Measurements from ENCODE around the gene MON1A. TPM values are rescaled to one million over a fixed set of nuclear protein-coding genes. Genes with fewer than 3 reads are reported as not detected.

The MON1A gene
- total and polyA plus RNA-seq, 2 donors = 5.1 to 13.1 TPM

DNA sequence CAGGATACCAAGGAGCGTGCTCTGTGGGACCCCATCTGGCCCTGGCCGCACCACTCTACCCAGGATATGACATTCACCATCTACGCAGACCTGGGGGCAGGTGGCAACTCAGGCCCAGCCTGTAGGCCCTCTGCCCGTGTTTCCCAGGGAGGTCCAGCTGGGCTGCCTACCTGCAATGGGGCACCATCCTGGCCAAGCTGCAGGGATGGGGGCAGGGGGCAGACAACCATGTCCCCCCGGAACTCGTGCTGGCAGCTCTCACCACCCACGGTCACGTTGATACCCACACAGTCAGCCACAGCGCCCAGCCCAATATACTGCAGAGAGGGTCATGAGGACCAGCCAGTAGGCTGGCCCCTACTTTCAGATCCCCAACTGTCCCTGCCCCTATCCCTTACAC, 33.8 kb downstream of the MON1A start:
- 92% methylated on average over 9 of the region's 9 CpGs for WGBS
- Histone ChIP-seq H3K4me3 (ENCODE audit: low read depth, low read length) (no peak overlapping the region), H3K4me1 (ENCODE audit: insufficient read depth) (no peaks in the 10 kb centered on the region), H3K36me3 (ENCODE audit: insufficient read depth) (no peaks in the 10 kb centered on the region), H3K27ac (ENCODE audit: low read depth) (no peak overlapping the region)
- no peak for DNase-seq (ENCODE audit: extremely low spot score)

GRCh38 chr3:49889296-49889695, 40.3 kb downstream of the MON1A start:
- H3K4me1 ChIP-seq (ENCODE audit: insufficient read depth) = no peaks in the 10 kb centered on the region
- 77% methylated on average over 10 of the region's 10 CpGs for WGBS
- no peak overlapping the region for H3K27ac ChIP-seq (ENCODE audit: low read depth)
- no peak for DNase-seq (ENCODE audit: extremely low spot score)
- no peak overlapping the region for H3K4me3 ChIP-seq (ENCODE audit: low read depth, low read length)
- no peaks in the 10 kb centered on the region for H3K36me3 ChIP-seq (ENCODE audit: insufficient read depth)

DNA sequence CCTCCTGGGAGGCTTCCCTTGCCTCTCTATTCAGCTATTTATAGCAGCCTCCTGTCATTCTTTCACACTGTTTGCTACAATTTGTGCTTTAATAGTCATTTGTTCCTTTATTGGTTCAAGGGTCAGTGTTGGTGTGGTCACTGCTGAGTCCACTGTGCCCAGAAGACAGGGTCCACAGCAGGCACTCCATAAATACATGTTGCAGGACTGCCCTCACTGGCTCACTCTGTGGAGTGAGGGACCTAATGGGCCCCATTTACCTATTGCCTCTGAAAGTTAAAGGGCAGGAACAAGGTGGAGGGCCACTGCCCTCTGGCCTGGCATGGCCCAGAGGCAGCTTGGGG, 42.7 kb downstream of the MON1A start:
- no peaks in the 10 kb centered on the region for H3K4me1 ChIP-seq (ENCODE audit: insufficient read depth)
- no peak overlapping the region for H3K27ac ChIP-seq (ENCODE audit: low read depth)
- DNase-seq (ENCODE audit: extremely low spot score) = no peak
- H3K36me3 ChIP-seq (ENCODE audit: insufficient read depth) = no peaks in the 10 kb centered on the region
- H3K4me3 ChIP-seq (ENCODE audit: low read depth, low read length) = no peak overlapping the region

DNA sequence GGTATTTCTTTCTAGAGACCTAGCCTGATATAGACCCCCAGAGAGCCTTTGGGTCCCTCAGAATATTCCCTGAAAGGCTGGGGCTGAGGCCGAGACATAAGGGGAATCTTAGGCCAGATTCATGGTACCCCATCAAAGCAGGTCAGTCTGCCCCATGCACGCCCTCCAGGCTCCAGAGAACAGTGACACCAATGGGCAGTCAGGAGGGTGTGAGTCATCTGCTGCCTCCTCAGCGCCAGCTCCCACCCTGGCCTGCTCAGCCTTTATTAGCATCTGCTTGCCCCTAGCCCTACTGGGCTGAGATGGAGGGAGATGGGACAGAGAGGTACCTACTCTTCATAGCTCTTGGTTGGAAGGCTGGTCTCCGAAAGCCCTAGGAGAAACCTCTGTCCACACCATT, 45.6 kb downstream of the MON1A start:
- WGBS = 71% methylated on average over 4 of the region's 4 CpGs
- no peak for DNase-seq (ENCODE audit: extremely low spot score)
- Histone ChIP-seq H3K4me1 (ENCODE audit: insufficient read depth) (no peaks in the 10 kb centered on the region), H3K4me3 (ENCODE audit: low read depth, low read length) (no peak overlapping the region), H3K27ac (ENCODE audit: low read depth) (no peak overlapping the region), H3K36me3 (ENCODE audit: insufficient read depth) (no peaks in the 10 kb centered on the region)

DNA sequence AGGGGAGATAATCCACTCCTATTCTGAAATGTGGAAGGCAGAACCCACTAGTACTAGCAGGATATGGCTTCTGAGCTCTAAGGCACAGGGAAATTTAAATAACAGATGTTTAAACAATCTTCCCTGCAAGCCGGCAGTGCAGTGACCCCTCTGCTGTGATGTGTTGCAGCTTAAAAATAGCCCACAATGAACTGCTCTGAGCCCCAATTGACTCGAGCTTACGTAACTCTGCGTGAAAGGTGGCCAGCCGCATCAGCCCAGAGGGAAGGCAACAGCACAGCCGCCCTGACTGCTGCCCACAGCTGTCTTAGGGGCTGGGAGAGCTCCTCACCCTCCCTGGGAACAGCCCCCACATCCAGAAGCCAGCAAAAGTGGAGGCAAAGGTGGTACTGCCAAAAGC, 47.4 kb downstream of the MON1A start:
- DNase-seq (ENCODE audit: extremely low spot score) = no peak
- WGBS = 22% methylated on average over 6 of the region's 6 CpGs
- no peak overlapping the region for H3K27ac ChIP-seq (ENCODE audit: low read depth)

GRCh38 chr3:49880581-49881315, 48.9 kb downstream of the MON1A start:
- no peak overlapping the region for H3K27ac ChIP-seq (ENCODE audit: low read depth)
- H3K4me1 ChIP-seq (ENCODE audit: insufficient read depth) = no peaks in the 10 kb centered on the region
- no peak overlapping the region for H3K4me3 ChIP-seq (ENCODE audit: low read depth, low read length)
- WGBS = 33% methylated on average over 6 of the region's 6 CpGs
- no peaks in the 10 kb centered on the region for H3K36me3 ChIP-seq (ENCODE audit: insufficient read depth)
- no peak for DNase-seq (ENCODE audit: extremely low spot score)

More for the DNA sequence above, 47.4 kb downstream of the MON1A start:
- Histone ChIP-seq H3K4me3 (ENCODE audit: low read depth, low read length) (no peak overlapping the region), H3K36me3 (ENCODE audit: insufficient read depth) (no peaks in the 10 kb centered on the region), H3K4me1 (ENCODE audit: insufficient read depth) (no peaks in the 10 kb centered on the region)

DNA sequence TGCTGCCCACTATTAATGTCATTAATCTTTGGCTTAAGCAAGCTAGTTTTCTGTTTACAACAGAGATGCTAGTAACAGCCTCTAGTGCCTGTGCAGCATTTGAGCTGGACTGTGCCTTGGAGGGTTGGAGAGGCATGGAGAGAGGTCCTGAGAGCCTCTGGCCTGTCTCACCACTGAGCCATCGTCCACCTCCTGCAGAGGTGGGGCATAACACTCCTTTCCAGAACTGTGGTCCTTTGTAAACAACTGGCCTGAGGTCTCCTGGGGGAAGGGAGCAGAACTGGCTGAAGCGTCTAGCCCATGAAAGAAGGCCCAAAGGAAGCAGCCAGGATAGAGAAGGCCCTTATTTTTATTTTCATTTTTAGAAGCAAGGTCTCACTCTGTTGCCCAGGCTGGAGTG, 49.9 kb downstream of the MON1A start:
- no peak for DNase-seq (ENCODE audit: extremely low spot score)
- H3K27ac ChIP-seq (ENCODE audit: low read depth) = no peak overlapping the region
- no peaks in the 10 kb centered on the region for H3K4me1 ChIP-seq (ENCODE audit: insufficient read depth)
- 39% methylated on average over 2 of the region's 2 CpGs for WGBS
- no peaks in the 10 kb centered on the region for H3K36me3 ChIP-seq (ENCODE audit: insufficient read depth)
- H3K4me3 ChIP-seq (ENCODE audit: low read depth, low read length) = no peak overlapping the region

DNA sequence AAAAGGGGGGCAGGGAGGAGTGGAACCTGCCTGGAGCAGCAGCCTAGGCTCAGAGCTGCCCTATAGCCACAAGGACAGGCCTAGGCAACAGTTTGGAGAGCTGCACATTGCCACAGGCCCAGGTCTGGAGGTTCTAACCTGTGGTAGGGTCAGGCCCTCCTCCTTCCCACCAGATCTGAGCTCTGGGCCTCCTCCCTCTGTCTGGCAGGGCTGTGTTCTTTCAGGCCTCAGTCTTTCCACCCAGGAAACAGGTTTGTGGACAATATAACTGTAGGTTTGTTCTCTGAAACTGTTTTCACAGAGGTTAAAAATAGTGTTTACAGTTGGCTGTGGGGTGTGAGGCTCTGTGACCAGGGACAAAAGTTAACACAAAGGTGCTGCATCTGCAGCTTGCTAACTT, 50.9 kb downstream of the MON1A start:
- no peak for DNase-seq (ENCODE audit: extremely low spot score)
- Histone ChIP-seq H3K36me3 (ENCODE audit: insufficient read depth) (no peaks in the 10 kb centered on the region), H3K27ac (ENCODE audit: low read depth) (no peak overlapping the region), H3K4me1 (ENCODE audit: insufficient read depth) (no peaks in the 10 kb centered on the region), H3K4me3 (ENCODE audit: low read depth, low read length) (no peak overlapping the region)

DNA sequence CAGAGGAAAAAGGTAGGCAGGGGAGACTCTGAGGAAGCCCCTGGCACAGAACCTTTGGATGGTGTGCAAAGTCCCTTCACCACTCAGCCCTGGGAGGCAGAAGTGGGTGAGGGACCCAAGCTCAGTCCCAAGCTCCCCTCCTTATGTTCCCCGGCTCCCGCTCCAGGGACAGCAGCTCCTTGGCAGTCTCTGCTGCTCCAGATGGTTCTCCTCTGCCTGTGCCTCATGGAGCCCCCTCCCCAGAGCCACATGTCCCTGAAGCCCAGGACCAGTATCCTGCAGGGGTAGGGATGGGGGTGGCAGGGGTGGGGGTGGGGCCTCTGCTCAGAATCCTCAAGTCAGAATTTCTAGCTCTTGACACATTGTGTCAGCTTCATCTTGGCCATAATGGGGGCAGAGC, 51.9 kb downstream of the MON1A start:
- no peaks in the 10 kb centered on the region for H3K36me3 ChIP-seq (ENCODE audit: insufficient read depth)

GRCh38 chr3:49876567-49876966, 53.0 kb downstream of the MON1A start:
- no peak for DNase-seq (ENCODE audit: extremely low spot score)
- WGBS = 77% methylated on average over 5 of the region's 5 CpGs

More for the DNA sequence above, 51.9 kb downstream of the MON1A start:
- no peak overlapping the region for H3K4me3 ChIP-seq (ENCODE audit: low read depth, low read length)
- H3K27ac ChIP-seq (ENCODE audit: low read depth) = no peak overlapping the region
- H3K4me1 ChIP-seq (ENCODE audit: insufficient read depth) = no peaks in the 10 kb centered on the region
- 43% methylated on average over 2 of the region's 2 CpGs for WGBS
- no peak for DNase-seq (ENCODE audit: extremely low spot score)

GRCh38 chr3:49873623-49874022, 56.0 kb downstream of the MON1A start:
- H3K36me3 ChIP-seq (ENCODE audit: insufficient read depth) = no peaks in the 10 kb centered on the region
- no peak for DNase-seq (ENCODE audit: extremely low spot score)
- H3K4me3 ChIP-seq (ENCODE audit: low read depth, low read length) = no peak overlapping the region
- 86% methylated on average over 8 of the region's 8 CpGs for WGBS
- H3K4me1 ChIP-seq (ENCODE audit: insufficient read depth) = no peaks in the 10 kb centered on the region
- no peak overlapping the region for H3K27ac ChIP-seq (ENCODE audit: low read depth)

More at GRCh38 chr3:49876567-49876966, 53.0 kb downstream of the MON1A start:
- Histone ChIP-seq H3K36me3 (ENCODE audit: insufficient read depth) (no peaks in the 10 kb centered on the region), H3K27ac (ENCODE audit: low read depth) (no peak overlapping the region), H3K4me1 (ENCODE audit: insufficient read depth) (no peaks in the 10 kb centered on the region), H3K4me3 (ENCODE audit: low read depth, low read length) (no peak overlapping the region)

GRCh38 chr3:49872801-49873281, 56.8 kb downstream of the MON1A start:
- WGBS = 46% methylated on average over 4 of the region's 4 CpGs
- no peaks in the 10 kb centered on the region for H3K4me1 ChIP-seq (ENCODE audit: insufficient read depth)

DNA sequence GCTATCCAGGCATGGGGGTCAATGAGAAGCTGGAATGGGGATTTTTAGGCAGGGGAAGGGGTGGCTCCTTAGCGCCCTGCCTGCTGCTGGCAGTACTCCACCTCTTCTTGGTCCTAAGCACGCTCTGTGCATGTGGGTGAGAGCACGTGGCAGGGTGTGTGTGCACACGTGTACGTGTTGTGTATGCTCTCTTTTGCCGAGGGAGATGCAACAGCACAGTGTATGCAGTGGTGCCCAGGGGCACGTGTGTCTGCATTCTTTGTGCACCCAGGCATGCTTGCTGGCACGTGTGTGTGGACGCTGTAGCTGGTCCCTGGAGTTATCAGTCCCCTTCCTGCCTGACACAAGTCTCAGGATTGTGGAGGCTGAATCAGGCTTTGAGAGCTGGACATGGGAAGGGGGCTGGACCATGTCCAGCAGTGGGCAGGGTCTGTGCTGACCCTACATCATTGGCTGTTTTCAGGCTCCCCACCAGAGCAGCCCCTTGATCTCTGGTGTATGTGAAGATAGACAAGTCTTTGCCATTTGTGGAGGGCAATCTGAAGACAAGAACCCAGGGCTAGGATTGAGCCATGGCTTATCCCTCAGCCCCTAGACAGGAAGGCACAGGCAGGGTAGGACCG, 58.0 kb downstream of the MON1A start:
- WGBS = 68% methylated on average over 10 of the region's 10 CpGs
- no peak for DNase-seq (ENCODE audit: extremely low spot score)
- Histone ChIP-seq H3K27ac (ENCODE audit: low read depth) (no peak overlapping the region), H3K36me3 (ENCODE audit: insufficient read depth) (no peaks in the 10 kb centered on the region), H3K4me3 (ENCODE audit: low read depth, low read length) (no peak overlapping the region), H3K4me1 (ENCODE audit: insufficient read depth) (no peaks in the 10 kb centered on the region)

More at GRCh38 chr3:49872801-49873281, 56.8 kb downstream of the MON1A start:
- Histone ChIP-seq H3K4me3 (ENCODE audit: low read depth, low read length) (no peak overlapping the region), H3K27ac (ENCODE audit: low read depth) (no peak overlapping the region), H3K36me3 (ENCODE audit: insufficient read depth) (no peaks in the 10 kb centered on the region)
- no peak for DNase-seq (ENCODE audit: extremely low spot score)

DNA sequence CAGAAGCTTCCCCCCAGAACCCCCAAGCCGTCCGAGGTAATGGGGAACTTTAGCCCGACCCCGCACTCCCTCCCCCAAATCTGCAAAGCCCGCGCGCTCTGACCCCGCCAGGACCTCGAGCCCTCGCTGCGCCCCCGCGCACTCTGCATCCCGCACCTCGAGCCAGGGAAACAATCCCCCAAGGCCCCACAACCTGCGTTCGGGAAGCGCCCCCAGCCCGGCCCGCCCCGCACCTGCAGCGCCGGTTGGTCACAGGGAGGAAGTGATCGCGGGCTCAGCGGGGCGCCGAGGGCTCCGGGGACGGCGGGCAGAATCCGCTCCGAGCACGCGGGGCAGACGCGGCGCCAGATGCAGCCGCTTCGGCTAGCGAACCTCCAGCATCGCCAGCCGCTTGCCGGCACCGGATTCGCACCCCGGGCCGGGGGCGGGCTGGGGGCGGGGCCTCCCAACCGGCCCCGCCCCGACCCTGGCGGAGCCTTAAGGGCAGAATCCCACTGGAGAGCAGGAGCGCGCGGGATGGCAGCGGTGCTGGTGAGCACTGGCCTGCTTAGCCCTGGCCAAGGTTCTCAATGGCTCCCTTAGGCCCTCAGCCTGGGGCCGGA, 60.0 kb downstream of the MON1A start, which contains the start of gene CAMKV:
CAMKV (minus strand) TSS at position 382 of the 602 bp plus-strand sequence. CDS start 7,518 bp downstream, outside the sequence.
- H3K27ac ChIP-seq (ENCODE audit: low read depth) = no peak within 1 kb of the TSS
- H3K4me1 ChIP-seq (ENCODE audit: insufficient read depth) = no peaks in the 10 kb centered on the region
- no peaks in the 10 kb centered on the region for H3K36me3 ChIP-seq (ENCODE audit: insufficient read depth)
- under 1% methylated on average over 59 of the region's 59 CpGs for WGBS
- DNase-seq (ENCODE audit: extremely low spot score) = no peak
- peak within 1 kb of the TSS; percentile 25 for H3K4me3 ChIP-seq (ENCODE audit: low read depth, low read length)
